Hepatocyte (in vitro differentiated cells): ENCODE results near the gene CD300E.

Experiments
- EZH2 ChIP-seq: fragments of 200-600 bp; sonication (generic); IDR thresholded peaks from 2 replicates; pipeline ENCODE4 v1.6.1; 2016; ENCODE audit warnings: antibody characterized with exemption, mild to moderate bottlenecking, borderline replicate concordance
- EZH2phosphoT487 ChIP-seq: fragments of 200-600 bp; sonication (generic); IDR thresholded peaks from one replicate; pipeline ENCODE4 v1.6.1; 2018; ENCODE audit warnings: antibody characterized with exemption, mild to moderate bottlenecking, low read depth, moderate library complexity; ENCODE audit not compliant: unreplicated experiment, severe bottlenecking
- TF ChIP-seq, protein P1 (sequence below): fragments of 200-600 bp; sonication (generic); IDR thresholded peaks from 2 replicates; pipeline ENCODE4 v1.5.1; 2016; ENCODE audit warnings: antibody characterized with exemption, mild to moderate bottlenecking; ENCODE audit not compliant: poor library complexity

DNA sequence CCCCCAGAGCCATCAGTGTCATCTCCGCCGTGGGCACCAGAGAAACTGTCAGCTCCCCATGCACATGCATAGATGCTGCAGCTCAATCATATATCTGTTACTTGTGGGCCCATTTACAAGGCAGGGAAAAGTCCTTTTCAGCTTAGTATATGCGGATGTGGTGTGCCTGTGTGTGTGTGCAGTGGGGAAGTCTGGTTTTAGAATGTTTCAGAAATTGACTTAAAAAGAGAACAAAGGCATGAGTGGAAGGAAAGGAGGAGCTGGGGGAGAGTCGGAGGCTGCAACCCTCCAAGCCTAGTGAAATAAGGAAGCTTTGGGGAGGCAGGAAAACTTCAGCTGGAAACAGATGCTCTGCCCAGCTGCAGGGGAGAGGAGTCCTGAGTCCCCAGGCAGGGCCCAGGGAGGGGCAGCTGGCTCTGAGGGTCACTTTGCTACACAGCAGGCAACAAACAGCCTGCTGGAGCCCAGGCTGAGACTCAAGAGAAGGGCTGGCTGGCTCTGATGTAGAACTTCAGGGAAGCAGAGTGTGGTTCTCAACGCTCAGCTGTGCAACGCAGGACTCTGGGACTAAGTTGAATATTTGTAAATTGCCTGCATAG is 20.4 kb downstream of the CD300E start:
- TF ChIP-seq, protein P1, sequence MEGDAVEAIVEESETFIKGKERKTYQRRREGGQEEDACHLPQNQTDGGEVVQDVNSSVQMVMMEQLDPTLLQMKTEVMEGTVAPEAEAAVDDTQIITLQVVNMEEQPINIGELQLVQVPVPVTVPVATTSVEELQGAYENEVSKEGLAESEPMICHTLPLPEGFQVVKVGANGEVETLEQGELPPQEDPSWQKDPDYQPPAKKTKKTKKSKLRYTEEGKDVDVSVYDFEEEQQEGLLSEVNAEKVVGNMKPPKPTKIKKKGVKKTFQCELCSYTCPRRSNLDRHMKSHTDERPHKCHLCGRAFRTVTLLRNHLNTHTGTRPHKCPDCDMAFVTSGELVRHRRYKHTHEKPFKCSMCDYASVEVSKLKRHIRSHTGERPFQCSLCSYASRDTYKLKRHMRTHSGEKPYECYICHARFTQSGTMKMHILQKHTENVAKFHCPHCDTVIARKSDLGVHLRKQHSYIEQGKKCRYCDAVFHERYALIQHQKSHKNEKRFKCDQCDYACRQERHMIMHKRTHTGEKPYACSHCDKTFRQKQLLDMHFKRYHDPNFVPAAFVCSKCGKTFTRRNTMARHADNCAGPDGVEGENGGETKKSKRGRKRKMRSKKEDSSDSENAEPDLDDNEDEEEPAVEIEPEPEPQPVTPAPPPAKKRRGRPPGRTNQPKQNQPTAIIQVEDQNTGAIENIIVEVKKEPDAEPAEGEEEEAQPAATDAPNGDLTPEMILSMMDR = no peak
- no peak for TF ChIP-seq EZH2phosphoT487
- TF ChIP-seq EZH2 = no peak
